ENCODE results near the gene NAPEPLD.
"Not testable (repeated sequence)": the region's sequence is repeated elsewhere in the genome, so short reads cannot be mapped to it uniquely, and the experiment has no call there.

The NAPEPLD gene

GRCh38 chr7:103159072-103159471 lies 10.2 kb upstream of the NAPEPLD start:
- not testable (repeated sequence) for H3K27ac ChIP-seq (ENCODE audit: insufficient read depth, low read length, poor library complexity, severe bottlenecking); H3K9me3 ChIP-seq (ENCODE audit: control insufficient read depth, low read length); H3K4me3 ChIP-seq (ENCODE audit: insufficient read depth, low read depth, low read length, poor library complexity, severe bottlenecking); H3K27me3 ChIP-seq (replicated peaks; ENCODE audit: control insufficient read depth, insufficient read depth, low read length, poor library complexity, severe bottlenecking); H3K36me3 ChIP-seq (ENCODE audit: control insufficient read depth, insufficient read depth, low read length); DNase-seq; H3K4me1 ChIP-seq (ENCODE audit: control insufficient read depth, insufficient read depth, low read length, poor library complexity, severe bottlenecking)

DNA sequence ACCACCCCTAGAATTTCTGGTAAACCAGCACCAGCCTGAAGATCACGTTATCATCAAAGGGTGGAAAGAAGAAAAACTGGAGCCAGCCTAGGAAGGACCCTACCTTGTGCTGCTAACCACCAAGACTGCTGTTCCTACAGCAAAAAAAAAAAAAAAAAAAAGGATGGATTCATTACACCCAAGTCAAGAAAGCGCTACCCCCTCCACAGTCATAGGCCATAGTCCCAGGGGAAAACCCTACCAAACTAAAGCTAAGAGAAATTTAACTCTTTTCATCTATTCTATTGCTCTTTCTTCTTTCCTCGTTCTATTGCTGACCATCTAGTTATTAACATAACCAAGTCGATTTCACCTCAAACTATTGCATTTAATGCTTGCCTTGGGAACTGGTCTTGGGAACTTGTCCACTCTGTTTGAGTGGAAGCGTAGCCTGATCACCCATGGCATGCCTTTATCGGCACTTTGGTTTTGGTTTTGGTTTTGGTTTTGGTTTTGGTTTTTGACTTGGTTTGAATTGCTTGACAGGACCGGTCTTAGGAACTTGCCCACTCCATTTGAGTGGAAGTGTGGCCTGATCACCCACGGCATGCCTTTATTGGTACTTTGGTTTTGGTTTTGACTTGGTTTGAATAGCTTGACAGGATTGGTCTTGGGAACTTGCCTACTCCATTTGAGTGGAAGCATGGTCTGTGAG lies 6.6 kb upstream of the NAPEPLD start:
- not testable (repeated sequence) for H3K36me3 ChIP-seq (ENCODE audit: control insufficient read depth, insufficient read depth, low read length); H3K4me1 ChIP-seq (ENCODE audit: control insufficient read depth, insufficient read depth, low read length, poor library complexity, severe bottlenecking); H3K9me3 ChIP-seq (ENCODE audit: control insufficient read depth, low read length); H3K27me3 ChIP-seq (replicated peaks; ENCODE audit: control insufficient read depth, insufficient read depth, low read length, poor library complexity, severe bottlenecking); H3K27ac ChIP-seq (ENCODE audit: insufficient read depth, low read length, poor library complexity, severe bottlenecking)
- DNase-seq: peak in 1 of 3 donors; percentile 2
- H3K4me3 ChIP-seq (ENCODE audit: insufficient read depth, low read depth, low read length, poor library complexity, severe bottlenecking): peak overlapping the region; percentile 18

DNA sequence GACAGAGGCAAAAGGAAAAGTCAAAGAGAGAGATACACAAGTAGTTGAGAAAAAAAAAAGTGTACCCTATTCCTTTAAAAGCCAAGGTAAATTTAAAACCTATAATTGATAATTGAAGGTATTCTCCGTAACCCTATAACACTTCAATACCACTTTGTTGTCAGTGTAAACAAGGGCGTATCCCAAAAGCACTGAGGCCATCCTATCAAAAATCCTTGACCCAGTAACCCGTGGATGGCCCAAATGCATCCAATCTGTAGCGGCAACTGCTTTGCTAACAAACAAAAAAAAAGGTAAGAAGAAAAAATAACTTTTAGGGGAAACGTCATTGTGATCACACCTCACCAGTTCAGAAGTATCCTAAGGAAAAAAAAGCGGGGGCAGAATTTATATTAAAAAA lies 5.1 kb upstream of the NAPEPLD start:
- no peaks in the 10 kb centered on the region for H3K27me3 ChIP-seq (replicated peaks; ENCODE audit: control insufficient read depth, insufficient read depth, low read length, poor library complexity, severe bottlenecking)

GRCh38 chr7:103152744-103153617 lies 4.1 kb upstream of the NAPEPLD start:
- H3K27me3 ChIP-seq (replicated peaks; ENCODE audit: control insufficient read depth, insufficient read depth, low read length, poor library complexity, severe bottlenecking); DNase-seq; H3K4me3 ChIP-seq (ENCODE audit: insufficient read depth, low read depth, low read length, poor library complexity, severe bottlenecking); H3K4me1 ChIP-seq (ENCODE audit: control insufficient read depth, insufficient read depth, low read length, poor library complexity, severe bottlenecking); H3K9me3 ChIP-seq (ENCODE audit: control insufficient read depth, low read length); H3K27ac ChIP-seq (ENCODE audit: insufficient read depth, low read length, poor library complexity, severe bottlenecking); H3K36me3 ChIP-seq (ENCODE audit: control insufficient read depth, insufficient read depth, low read length): not testable (repeated sequence)

More for the DNA sequence above, 5.1 kb upstream of the NAPEPLD start:
- no peak overlapping the region for H3K4me3 ChIP-seq (ENCODE audit: insufficient read depth, low read depth, low read length, poor library complexity, severe bottlenecking)
- no peak overlapping the region for H3K27ac ChIP-seq (ENCODE audit: insufficient read depth, low read length, poor library complexity, severe bottlenecking)
- no peak for DNase-seq
- no peaks in the 10 kb centered on the region for H3K36me3 ChIP-seq (ENCODE audit: control insufficient read depth, insufficient read depth, low read length)
- H3K9me3 ChIP-seq (ENCODE audit: control insufficient read depth, low read length): no peaks in the 10 kb centered on the region
- no peaks in the 10 kb centered on the region for H3K4me1 ChIP-seq (ENCODE audit: control insufficient read depth, insufficient read depth, low read length, poor library complexity, severe bottlenecking)

- not testable (repeated sequence) for H3K4me1 ChIP-seq (ENCODE audit: control insufficient read depth, insufficient read depth, low read length, poor library complexity, severe bottlenecking); H3K27ac ChIP-seq (ENCODE audit: insufficient read depth, low read length, poor library complexity, severe bottlenecking); H3K27me3 ChIP-seq (replicated peaks; ENCODE audit: control insufficient read depth, insufficient read depth, low read length, poor library complexity, severe bottlenecking); H3K9me3 ChIP-seq (ENCODE audit: control insufficient read depth, low read length); H3K36me3 ChIP-seq (ENCODE audit: control insufficient read depth, insufficient read depth, low read length); DNase-seq; H3K4me3 ChIP-seq (ENCODE audit: insufficient read depth, low read depth, low read length, poor library complexity, severe bottlenecking)
These were observed 3.2 kb upstream of the NAPEPLD start for GRCh38 chr7:103151993-103152676.

GRCh38 chr7:103150192-103150591 lies 1.3 kb upstream of the NAPEPLD start:
- H3K4me1 ChIP-seq (ENCODE audit: control insufficient read depth, insufficient read depth, low read length, poor library complexity, severe bottlenecking): no peaks in the 10 kb centered on the region
- no peak for DNase-seq
- no peaks in the 10 kb centered on the region for H3K36me3 ChIP-seq (ENCODE audit: control insufficient read depth, insufficient read depth, low read length)
- no peak overlapping the region for H3K4me3 ChIP-seq (ENCODE audit: insufficient read depth, low read depth, low read length, poor library complexity, severe bottlenecking)
- H3K9me3 ChIP-seq (ENCODE audit: control insufficient read depth, low read length): no peaks in the 10 kb centered on the region
- H3K27me3 ChIP-seq (replicated peaks; ENCODE audit: control insufficient read depth, insufficient read depth, low read length, poor library complexity, severe bottlenecking): no peaks in the 10 kb centered on the region
- no peak overlapping the region for H3K27ac ChIP-seq (ENCODE audit: insufficient read depth, low read length, poor library complexity, severe bottlenecking)

DNA sequence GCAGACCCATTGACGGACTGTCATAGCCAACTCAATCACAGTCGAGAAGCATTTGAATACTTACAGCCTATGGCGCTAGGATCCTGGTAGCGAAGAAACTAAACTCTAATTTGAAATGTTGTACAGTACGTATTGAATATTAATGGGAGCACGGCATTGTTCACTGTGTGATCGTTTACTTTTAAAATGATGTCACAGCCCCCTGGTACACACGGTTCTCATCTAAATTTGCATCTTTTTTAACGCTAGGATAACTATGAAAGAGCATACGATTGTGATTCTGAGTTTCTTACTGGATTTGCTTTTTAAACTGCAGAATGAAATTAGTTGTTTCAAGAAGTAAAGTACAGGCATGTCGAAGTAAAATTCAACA lies 895 bp upstream of the NAPEPLD start:
- DNase-seq: no peak
- Histone ChIP-seq H3K4me3 (ENCODE audit: insufficient read depth, low read depth, low read length, poor library complexity, severe bottlenecking) (peak overlapping the region; percentile 93), H3K27ac (ENCODE audit: insufficient read depth, low read length, poor library complexity, severe bottlenecking) (peak overlapping the region; percentile 75), H3K36me3 (ENCODE audit: control insufficient read depth, insufficient read depth, low read length) (no peaks in the 10 kb centered on the region), H3K27me3 (replicated peaks; ENCODE audit: control insufficient read depth, insufficient read depth, low read length, poor library complexity, severe bottlenecking) (no peaks in the 10 kb centered on the region), H3K9me3 (ENCODE audit: control insufficient read depth, low read length) (no peaks in the 10 kb centered on the region), H3K4me1 (ENCODE audit: control insufficient read depth, insufficient read depth, low read length, poor library complexity, severe bottlenecking) (no peaks in the 10 kb centered on the region)

DNA sequence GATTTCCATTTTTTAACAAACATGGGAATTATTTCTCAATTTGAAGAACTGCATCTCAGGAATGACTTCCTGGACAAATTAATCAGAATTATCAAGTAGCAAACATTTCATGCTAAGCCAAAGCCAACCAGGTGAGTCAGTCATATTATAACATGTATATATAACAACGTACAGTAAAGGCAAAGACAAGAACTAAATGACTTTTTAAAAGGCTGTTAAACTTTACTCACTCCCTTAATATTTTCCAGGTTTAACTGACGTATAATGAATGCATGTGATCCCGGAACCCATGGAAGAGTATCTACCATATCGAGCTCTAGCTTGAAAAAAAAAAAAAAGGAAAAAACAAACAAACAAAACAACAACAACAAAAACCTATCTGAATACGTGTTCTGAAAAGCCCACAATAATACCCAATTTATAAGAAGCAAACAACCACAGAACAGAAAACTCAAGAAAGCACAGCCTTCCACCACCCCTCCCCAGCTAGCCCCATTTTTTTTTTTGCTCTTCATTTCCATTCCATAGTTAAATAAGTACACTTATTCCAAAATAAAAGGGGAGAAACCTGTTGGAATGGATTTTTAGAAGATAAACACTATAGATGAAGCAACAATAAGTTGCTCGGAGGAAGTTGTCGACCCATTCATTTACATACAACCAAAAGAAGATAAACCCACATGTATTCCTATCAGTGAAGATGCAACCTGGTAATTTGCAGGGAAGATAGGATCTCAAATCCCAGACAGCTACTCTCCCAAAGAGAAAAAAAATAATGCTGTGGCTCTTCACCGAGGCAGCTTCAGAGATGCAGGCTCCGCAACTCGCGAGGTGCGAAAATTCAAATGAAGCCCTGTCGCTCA lies 537 bp downstream of the NAPEPLD start:
- H3K4me1 ChIP-seq (ENCODE audit: control insufficient read depth, insufficient read depth, low read length, poor library complexity, severe bottlenecking): no peaks in the 10 kb centered on the region

GRCh38 chr7:103144754-103145153 lies 4.1 kb downstream of the NAPEPLD start:
- not testable (repeated sequence) for H3K4me1 ChIP-seq (ENCODE audit: control insufficient read depth, insufficient read depth, low read length, poor library complexity, severe bottlenecking); H3K27me3 ChIP-seq (replicated peaks; ENCODE audit: control insufficient read depth, insufficient read depth, low read length, poor library complexity, severe bottlenecking); H3K4me3 ChIP-seq (ENCODE audit: insufficient read depth, low read depth, low read length, poor library complexity, severe bottlenecking); H3K27ac ChIP-seq (ENCODE audit: insufficient read depth, low read length, poor library complexity, severe bottlenecking); DNase-seq; H3K9me3 ChIP-seq (ENCODE audit: control insufficient read depth, low read length); H3K36me3 ChIP-seq (ENCODE audit: control insufficient read depth, insufficient read depth, low read length)

More for the DNA sequence above, 537 bp downstream of the NAPEPLD start:
- H3K27me3 ChIP-seq (replicated peaks; ENCODE audit: control insufficient read depth, insufficient read depth, low read length, poor library complexity, severe bottlenecking): no peaks in the 10 kb centered on the region
- DNase-seq: no peak
- peak overlapping the region; percentile 75 for H3K27ac ChIP-seq (ENCODE audit: insufficient read depth, low read length, poor library complexity, severe bottlenecking)
- no peaks in the 10 kb centered on the region for H3K36me3 ChIP-seq (ENCODE audit: control insufficient read depth, insufficient read depth, low read length)
- H3K9me3 ChIP-seq (ENCODE audit: control insufficient read depth, low read length): no peaks in the 10 kb centered on the region
- peak overlapping the region; percentile 93 for H3K4me3 ChIP-seq (ENCODE audit: insufficient read depth, low read depth, low read length, poor library complexity, severe bottlenecking)

Data from effector memory CD4-positive, alpha-beta T cell (primary cell).